Measurements from ENCODE around the gene TMEM123. TPM values are rescaled to one million over a fixed set of nuclear protein-coding genes. Genes with fewer than 3 reads are reported as not detected.

TMEM123 gene
- total RNA-seq, 1 donor from 2014 or later, result 172 TPM

DNA sequence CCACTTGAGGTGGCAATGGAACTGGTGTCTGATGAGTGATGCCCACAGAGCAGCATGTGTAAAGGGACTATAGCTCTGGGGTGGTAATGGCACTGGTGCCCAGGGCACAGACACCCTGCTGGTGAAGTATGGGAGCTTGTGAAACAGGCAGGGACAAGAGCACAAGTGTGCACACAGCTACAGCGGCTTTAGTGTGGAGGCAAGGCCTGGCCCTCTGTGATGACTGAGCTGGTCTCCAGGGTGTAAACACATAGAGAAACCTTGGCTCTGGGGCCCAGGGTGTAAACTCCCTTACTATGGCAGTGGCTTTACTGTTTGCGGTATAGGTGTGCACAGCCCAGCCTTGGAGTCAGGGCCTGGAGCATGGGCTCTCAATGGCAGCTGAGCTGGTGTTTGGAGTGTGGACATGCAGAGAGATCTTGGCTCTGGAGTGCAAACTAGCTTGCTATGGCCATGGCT, 59.3 kb downstream of the TMEM123 start:
- TF ChIP-seq, protein P1, sequence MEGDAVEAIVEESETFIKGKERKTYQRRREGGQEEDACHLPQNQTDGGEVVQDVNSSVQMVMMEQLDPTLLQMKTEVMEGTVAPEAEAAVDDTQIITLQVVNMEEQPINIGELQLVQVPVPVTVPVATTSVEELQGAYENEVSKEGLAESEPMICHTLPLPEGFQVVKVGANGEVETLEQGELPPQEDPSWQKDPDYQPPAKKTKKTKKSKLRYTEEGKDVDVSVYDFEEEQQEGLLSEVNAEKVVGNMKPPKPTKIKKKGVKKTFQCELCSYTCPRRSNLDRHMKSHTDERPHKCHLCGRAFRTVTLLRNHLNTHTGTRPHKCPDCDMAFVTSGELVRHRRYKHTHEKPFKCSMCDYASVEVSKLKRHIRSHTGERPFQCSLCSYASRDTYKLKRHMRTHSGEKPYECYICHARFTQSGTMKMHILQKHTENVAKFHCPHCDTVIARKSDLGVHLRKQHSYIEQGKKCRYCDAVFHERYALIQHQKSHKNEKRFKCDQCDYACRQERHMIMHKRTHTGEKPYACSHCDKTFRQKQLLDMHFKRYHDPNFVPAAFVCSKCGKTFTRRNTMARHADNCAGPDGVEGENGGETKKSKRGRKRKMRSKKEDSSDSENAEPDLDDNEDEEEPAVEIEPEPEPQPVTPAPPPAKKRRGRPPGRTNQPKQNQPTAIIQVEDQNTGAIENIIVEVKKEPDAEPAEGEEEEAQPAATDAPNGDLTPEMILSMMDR (IDR thresholded peaks at IDR 0.05; ENCODE audit: insufficient read depth, low read length, severe bottlenecking), result no peak
- DNase-seq (ENCODE audit: low read depth) (no peak), FAIRE-seq (no peak)
- Histone ChIP-seq H3K27me3 (ENCODE audit: control insufficient read depth, insufficient read depth, low read length) (no peaks in the 10 kb centered on the region), H3K36me3 (ENCODE audit: control insufficient read depth, insufficient read depth, low read length) (peaks cover 15% of the 10 kb centered on the region), H3K4me3 (ENCODE audit: low read depth, low read length) (no peak overlapping the region)

DNA sequence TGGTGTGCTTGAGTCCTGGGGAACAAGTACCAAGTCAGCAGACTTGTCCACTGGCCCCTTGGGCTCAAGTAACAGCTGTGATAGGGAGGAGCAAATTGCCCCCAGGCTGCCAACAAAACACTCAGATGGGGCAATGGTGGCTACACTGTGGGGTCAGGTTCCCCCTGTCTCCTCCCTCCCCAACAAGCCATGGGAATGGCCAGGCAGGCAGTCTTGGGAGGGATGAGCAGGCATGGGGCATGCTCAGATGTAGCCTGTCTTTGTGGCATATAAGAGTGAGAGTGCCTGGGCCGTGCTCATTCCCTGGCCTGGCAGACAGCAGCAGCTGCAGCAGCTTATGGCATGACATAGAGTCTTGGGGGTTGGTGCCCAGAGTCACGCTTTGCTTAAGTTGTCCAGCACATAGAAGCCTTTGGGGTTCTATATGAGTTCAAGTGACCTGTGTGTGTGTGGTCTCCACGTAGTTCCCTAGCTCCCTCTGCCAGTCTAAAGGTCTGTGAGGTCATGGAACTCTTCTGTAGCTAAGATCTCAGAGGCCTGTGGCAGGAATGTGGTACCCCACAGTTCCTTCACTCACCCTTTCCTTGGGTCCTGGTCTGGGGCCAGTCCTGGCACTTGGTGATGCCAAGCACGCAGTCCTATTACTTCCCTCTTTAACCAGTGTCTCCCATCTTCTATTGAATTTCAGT, 60.9 kb downstream of the TMEM123 start:
- Histone ChIP-seq H3K27me3 (ENCODE audit: control insufficient read depth, insufficient read depth, low read length) (no peaks in the 10 kb centered on the region), H3K4me3 (ENCODE audit: low read depth, low read length) (no peak overlapping the region), H3K36me3 (ENCODE audit: control insufficient read depth, insufficient read depth, low read length) (peaks cover 14% of the 10 kb centered on the region)
- DNase-seq (ENCODE audit: low read depth) (no peak), FAIRE-seq (no peak)
- TF ChIP-seq, protein P1 (IDR thresholded peaks at IDR 0.05; ENCODE audit: insufficient read depth, low read length, severe bottlenecking), result no peak

DNA sequence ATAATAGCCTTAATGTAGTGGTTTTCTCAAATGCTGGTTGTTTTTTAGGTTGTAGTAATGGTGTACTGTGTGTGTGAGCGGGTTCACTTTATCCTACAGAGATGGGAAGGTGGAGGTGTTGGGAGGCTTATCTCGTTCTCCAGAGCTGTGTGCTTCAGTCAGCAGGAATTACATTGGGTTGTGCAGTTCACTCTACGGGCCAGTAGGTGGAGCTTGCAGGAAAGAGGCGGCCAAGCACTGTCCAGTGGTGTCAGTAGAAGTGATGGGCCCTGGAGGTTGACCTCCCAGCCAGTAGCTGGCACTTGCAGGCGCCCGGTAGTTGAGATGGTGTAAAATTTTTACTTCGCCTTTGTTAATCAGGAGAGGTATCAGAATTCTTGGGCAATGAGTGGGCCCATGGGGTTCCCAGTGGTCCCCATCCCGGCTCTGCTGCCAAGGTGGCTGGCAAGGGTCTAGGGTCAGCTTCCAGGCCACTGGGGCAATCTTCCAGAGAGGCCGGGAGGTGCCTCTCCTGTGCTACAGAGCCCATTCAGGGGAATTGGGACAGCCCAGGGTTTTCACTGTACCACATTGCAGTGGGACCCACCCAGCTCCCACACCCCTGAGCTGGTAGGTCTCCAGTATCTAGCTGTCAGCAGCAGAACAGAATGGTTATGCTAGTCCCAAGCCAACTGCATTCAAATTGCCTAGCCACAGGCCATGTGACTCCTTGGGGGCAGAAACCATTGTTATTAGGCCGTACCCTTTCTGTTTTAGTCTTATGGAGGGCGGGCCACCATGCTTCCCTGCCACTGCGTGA, 61.7 kb downstream of the TMEM123 start:
- Histone ChIP-seq H3K27me3 (ENCODE audit: control insufficient read depth, insufficient read depth, low read length) (no peaks in the 10 kb centered on the region), H3K4me3 (ENCODE audit: low read depth, low read length) (no peak overlapping the region), H3K36me3 (ENCODE audit: control insufficient read depth, insufficient read depth, low read length) (peaks cover 12% of the 10 kb centered on the region)
- peak; percentile 73 for FAIRE-seq
- peak; percentile 63 for DNase-seq (ENCODE audit: low read depth)
- TF ChIP-seq, protein P1 (IDR thresholded peaks at IDR 0.05; ENCODE audit: insufficient read depth, low read length, severe bottlenecking), result peak; percentile 87

DNA sequence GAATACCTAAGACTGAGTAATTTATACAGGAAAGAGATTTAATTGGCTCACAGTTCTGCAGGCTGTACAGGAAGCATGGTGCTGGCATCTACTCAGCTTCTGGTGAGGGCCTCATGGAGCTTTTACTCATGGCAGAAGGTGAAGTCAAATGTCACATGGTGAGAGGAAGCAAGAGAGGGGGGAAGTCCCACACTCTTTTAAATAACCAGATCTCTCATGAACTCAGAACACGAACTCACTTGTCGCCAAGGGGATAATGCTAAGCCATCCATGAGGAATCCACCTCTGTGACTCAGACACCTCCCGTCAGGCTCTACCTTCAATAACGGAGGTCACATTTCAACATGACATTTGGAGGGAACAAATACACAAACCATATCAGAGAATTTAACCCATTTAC, 63.3 kb downstream of the TMEM123 start:
- Histone ChIP-seq H3K36me3 (ENCODE audit: control insufficient read depth, insufficient read depth, low read length) (peaks cover 13% of the 10 kb centered on the region), H3K27me3 (ENCODE audit: control insufficient read depth, insufficient read depth, low read length) (no peaks in the 10 kb centered on the region), H3K4me3 (ENCODE audit: low read depth, low read length) (no peak overlapping the region)
- FAIRE-seq, result no peak
- TF ChIP-seq, protein P1 (IDR thresholded peaks at IDR 0.05; ENCODE audit: insufficient read depth, low read length, severe bottlenecking), result no peak
- peak; percentile 35 for DNase-seq (ENCODE audit: low read depth)

DNA sequence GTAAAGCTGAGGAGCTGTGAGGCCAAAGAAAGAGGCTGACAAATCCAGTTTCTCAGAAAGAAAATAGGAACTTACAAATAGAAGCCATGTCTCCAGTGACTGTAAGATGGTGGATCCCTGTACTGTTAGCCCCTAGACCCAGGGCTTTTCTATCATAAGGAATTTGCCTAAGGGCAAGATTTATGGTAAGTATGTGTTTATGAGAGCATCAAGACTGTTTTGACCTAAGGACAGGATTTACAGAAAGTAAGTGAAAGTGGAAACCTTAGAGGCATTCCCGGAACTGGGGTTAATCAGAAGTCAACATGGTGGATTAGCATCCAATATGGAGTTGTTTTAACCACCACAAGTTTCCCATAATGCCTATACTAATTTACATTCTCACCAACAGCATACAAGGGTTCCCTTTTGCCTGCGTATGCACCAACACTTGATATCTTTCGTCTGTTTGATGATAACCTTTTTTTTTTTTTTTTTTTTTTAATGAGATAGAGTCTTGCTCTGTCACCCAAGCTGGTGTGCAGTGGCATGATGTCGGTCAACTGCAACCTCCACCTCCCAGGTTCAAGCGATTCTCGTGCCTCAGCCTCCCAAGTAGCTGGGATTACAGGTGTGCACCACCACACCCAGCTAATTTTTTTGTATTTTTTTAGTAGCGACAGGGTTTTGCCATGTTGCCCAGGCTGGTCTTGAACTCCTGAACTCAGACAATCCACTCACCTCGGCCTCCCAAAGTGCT, 65.4 kb downstream of the TMEM123 start:
- H3K4me3 ChIP-seq (ENCODE audit: low read depth, low read length), result no peak overlapping the region
- FAIRE-seq, result no peak
- DNase-seq (ENCODE audit: low read depth), result no peak
- peaks cover 8% of the 10 kb centered on the region for H3K36me3 ChIP-seq (ENCODE audit: control insufficient read depth, insufficient read depth, low read length)
- TF ChIP-seq, protein P1 (IDR thresholded peaks at IDR 0.05; ENCODE audit: insufficient read depth, low read length, severe bottlenecking), result no peak
- no peaks in the 10 kb centered on the region for H3K27me3 ChIP-seq (ENCODE audit: control insufficient read depth, insufficient read depth, low read length)
